Fibroblast of villous mesenchyme (primary cell): ENCODE measurements around the gene TROAP. TPM values are rescaled to one million over a fixed set of nuclear protein-coding genes. Genes with fewer than 3 reads are reported as not detected.
A peak's percentile ranks its signal among the peaks of the same experiment; 100 is the strongest.

ENCODE experiments used
- DNase-seq: peaks from one replicate; pipeline ENCODE4 v3.0.0-alpha.2; 2010; ENCODE audit warnings: low read depth
- H3K4me3 ChIP-seq: 2 replicates; pipeline ENCODE4 v1.5.1; 2011; ENCODE audit warnings: low read depth, mild to moderate bottlenecking, low read length
- total RNA-seq: library from RNA; depleted of rRNA; stranded (reverse); fragments of >200 nt; gene quantifications from 2 replicates; pipeline ENCODE4 v1.2.3, GENCODE V29; 2012
- TF ChIP-seq, protein P1 (sequence below): IDR thresholded peaks from 2 replicates; pipeline ENCODE4 v1.5.1; 2012; ENCODE audit warnings: low read depth, mild to moderate bottlenecking, low read length; ENCODE audit not compliant: insufficient read depth

TROAP gene
- total RNA-seq, 1 donor, result 14.7 TPM

DNA sequence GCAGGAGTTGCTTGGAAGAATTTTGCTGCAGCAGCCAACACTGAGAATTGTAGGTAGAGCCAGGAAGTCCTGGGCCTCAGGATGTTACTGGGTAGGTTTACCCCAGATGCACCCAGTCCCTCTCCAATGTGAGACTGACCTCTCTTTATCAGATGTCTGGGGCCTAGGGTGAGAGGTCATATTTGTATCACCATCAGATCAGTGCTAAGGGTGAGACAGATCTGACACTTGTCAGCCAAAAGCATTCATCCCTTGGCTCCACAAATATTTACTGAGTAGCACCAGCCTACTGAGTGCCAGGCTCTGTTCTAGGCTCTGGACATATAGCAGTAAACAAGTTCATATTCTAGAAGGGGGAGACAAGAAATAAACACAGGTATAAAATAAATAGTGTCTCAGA lies 4.3 kb downstream of the TROAP start:
- TF ChIP-seq, protein P1, sequence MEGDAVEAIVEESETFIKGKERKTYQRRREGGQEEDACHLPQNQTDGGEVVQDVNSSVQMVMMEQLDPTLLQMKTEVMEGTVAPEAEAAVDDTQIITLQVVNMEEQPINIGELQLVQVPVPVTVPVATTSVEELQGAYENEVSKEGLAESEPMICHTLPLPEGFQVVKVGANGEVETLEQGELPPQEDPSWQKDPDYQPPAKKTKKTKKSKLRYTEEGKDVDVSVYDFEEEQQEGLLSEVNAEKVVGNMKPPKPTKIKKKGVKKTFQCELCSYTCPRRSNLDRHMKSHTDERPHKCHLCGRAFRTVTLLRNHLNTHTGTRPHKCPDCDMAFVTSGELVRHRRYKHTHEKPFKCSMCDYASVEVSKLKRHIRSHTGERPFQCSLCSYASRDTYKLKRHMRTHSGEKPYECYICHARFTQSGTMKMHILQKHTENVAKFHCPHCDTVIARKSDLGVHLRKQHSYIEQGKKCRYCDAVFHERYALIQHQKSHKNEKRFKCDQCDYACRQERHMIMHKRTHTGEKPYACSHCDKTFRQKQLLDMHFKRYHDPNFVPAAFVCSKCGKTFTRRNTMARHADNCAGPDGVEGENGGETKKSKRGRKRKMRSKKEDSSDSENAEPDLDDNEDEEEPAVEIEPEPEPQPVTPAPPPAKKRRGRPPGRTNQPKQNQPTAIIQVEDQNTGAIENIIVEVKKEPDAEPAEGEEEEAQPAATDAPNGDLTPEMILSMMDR, result no peak
- no peak for DNase-seq

DNA sequence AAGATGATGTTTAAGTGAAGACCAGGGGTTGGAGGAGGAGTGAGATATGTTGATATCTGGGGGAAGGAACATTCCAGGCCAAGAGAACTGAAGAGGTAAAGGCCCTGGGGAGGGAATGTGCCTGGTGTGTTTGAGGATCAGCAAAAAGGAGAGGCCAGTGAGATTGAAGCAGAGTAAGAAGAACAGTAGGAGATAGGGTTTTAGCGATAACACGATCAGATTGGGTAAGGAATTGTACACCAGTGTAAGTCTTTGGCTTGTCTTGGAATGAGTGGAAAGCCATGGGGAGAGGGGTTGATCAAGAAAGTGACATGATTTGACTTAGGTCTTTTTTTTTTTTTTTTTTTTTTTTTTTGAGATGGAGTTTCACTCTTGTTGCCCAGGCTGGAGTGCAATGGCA lies 4.8 kb downstream of the TROAP start:
- TF ChIP-seq, protein P1, result no peak
- H3K4me3 ChIP-seq, result no peak overlapping the region
- DNase-seq, result no peak

More for the DNA sequence above, 4.3 kb downstream of the TROAP start:
- no peak overlapping the region for H3K4me3 ChIP-seq

DNA sequence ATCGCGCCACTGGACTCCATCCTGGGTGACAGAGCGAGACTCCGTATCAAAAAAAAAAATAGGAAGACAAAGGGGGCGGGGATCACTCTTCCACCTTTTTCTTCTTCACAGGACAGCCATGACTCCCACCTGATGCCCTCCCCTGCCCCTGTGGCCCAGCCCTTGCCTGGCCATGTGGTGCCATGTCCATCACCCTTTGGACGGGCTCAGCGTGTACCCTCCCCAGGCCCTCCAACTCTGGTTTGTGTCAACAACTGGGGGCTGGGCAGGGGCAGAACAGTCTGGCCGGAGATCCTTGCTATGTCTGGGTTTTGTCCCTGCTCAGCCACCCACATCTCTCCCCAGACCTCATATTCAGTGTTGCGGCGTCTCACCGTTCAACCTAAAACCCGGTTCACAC lies 5.8 kb downstream of the TROAP start:
- H3K4me3 ChIP-seq, result no peak overlapping the region
- TF ChIP-seq, protein P1, result no peak
- no peak for DNase-seq

DNA sequence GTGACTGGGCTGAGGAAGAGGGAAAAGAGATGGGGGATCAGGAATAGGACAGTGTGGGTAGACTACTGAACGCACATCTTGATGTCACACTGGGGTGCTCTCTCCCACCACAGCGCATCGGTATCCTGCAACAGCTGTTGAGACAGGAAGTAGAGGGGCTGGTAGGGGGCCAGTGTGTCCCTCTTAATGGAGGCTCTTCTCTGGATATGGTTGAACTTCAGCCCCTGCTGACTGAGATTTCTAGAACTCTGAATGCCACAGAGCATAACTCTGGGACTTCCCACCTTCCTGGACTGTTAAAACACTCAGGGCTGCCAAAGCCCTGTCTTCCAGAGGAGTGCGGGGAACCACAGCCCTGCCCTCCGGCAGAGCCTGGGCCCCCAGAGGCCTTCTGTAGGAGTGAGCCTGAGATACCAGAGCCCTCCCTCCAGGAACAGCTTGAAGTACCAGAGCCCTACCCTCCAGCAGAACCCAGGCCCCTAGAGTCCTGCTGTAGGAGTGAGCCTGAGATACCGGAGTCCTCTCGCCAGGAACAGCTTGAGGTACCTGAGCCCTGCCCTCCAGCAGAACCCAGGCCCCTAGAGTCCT lies 7.1 kb downstream of the TROAP start:
- no peak for DNase-seq
- no peak overlapping the region for H3K4me3 ChIP-seq
- TF ChIP-seq, protein P1, result no peak

DNA sequence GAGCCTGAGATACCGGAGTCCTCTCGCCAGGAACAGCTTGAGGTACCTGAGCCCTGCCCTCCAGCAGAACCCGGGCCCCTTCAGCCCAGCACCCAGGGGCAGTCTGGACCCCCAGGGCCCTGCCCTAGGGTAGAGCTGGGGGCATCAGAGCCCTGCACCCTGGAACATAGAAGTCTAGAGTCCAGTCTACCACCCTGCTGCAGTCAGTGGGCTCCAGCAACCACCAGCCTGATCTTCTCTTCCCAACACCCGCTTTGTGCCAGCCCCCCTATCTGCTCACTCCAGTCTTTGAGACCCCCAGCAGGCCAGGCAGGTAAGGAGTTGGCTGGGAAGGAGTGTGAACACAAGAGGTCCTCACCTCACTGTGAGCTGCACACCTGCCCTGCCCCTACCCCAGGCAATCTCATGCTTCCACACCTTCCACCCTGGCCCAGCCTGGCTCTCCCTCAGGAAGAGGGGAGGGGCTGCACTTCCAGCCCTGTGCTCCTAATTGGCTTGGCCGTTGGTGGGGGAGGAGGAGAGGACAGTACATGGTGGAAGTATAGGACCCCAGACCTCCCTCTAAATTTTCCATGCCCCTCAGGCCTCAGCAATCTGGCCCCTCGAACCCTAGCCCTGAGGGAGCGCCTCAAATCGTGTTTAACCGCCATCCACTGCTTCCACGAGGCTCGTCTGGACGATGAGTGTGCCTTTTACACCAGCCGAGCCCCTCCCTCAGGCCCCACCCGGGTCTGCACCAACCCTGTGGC lies 7.8 kb downstream of the TROAP start:
- DNase-seq, result no peak
- TF ChIP-seq, protein P1, result no peak

DNA sequence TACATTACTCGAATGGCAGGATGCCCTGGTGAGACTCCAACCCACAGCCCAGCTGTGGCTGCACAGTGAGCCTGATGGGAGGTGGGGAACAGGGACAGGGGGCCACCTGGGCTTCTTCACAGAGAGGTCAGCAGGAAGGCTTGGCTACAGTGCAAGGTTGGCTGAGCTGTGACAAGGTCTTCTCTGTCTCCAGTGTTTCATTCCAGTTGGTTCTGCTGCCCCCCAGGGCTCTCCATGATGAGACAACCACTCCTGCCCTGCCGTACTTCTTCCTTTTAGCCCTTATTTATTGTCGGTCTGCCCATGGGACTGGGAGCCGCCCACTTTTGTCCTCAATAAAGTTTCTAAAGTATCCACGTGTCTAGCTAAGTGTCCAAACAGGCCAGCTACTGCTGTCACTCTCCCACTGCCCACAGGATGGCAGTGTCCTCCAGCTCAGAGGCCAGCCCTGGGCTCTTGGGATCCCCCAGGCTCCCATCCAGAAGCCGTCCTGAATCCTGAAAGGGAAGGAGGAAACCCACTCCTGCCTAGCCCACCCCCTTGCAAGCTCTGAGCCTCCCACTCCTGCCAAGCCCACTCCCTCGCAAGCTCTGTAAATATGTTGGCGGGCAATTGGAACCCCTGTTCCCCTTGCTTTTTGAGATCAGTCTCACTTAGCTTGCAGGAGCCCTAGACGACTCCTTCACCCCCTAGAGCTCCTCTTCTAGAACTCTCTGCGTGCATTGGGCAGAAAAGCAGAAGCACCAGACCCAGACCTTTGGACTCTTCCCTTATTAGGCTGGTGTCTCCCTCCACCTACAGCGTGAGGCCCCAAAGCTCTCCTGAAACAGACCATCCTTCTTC lies 8.5 kb downstream of the TROAP start:
- H3K4me3 ChIP-seq, result no peak overlapping the region
- peak; percentile 83 for DNase-seq
- TF ChIP-seq, protein P1, result peak; percentile 92

More for the DNA sequence above, 7.8 kb downstream of the TROAP start:
- no peak overlapping the region for H3K4me3 ChIP-seq
